PC-9 (cell line): ENCODE data around the gene ZNF728.

Experiments used
- EZH2 ChIP-seq: fragments of 200-600 bp; sonication (generic); IDR thresholded peaks from 2 replicates; pipeline ENCODE4 v1.8.0; 2017; ENCODE audit warnings: antibody characterized with exemption, low read depth
- TF ChIP-seq, protein P1 (sequence below): fragments of 200-600 bp; sonication (generic); conservative IDR thresholded peaks from 2 replicates; pipeline ENCODE4 v1.6.1; 2017; ENCODE audit warnings: mixed run types, antibody characterized with exemption, mild to moderate bottlenecking, moderate library complexity

DNA sequence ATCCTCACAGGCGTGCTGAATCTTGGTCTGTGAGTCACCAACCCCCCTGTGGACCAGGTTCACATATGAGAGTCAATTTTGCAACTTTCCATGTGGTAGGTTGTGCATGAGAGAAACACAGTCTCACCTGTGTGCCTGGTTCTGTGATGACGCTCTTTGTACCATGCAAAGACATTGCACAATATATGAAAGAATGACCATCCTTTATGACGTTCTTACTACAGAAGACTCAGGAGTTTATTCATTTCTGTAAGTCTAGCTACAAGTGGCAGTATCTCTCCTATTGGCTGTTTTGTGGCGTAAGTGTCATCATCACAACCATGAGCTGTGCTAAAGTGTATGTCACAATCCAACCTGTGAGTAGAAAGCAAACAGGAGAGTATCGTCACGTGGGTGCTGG lies 43.8 kb upstream of the ZNF728 start:
- TF ChIP-seq, protein P1, sequence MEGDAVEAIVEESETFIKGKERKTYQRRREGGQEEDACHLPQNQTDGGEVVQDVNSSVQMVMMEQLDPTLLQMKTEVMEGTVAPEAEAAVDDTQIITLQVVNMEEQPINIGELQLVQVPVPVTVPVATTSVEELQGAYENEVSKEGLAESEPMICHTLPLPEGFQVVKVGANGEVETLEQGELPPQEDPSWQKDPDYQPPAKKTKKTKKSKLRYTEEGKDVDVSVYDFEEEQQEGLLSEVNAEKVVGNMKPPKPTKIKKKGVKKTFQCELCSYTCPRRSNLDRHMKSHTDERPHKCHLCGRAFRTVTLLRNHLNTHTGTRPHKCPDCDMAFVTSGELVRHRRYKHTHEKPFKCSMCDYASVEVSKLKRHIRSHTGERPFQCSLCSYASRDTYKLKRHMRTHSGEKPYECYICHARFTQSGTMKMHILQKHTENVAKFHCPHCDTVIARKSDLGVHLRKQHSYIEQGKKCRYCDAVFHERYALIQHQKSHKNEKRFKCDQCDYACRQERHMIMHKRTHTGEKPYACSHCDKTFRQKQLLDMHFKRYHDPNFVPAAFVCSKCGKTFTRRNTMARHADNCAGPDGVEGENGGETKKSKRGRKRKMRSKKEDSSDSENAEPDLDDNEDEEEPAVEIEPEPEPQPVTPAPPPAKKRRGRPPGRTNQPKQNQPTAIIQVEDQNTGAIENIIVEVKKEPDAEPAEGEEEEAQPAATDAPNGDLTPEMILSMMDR, result no peak
- no peak for TF ChIP-seq EZH2
